Measurements from ENCODE around the gene CMYA5. TPM values are rescaled to one million over a fixed set of nuclear protein-coding genes. Genes with fewer than 3 reads are reported as not detected.

The CMYA5 gene
- total and polyA plus RNA-seq, 2 of the 4 experiments (the other 2 are of a cell fraction), result 0.39 to 0.90 TPM

DNA sequence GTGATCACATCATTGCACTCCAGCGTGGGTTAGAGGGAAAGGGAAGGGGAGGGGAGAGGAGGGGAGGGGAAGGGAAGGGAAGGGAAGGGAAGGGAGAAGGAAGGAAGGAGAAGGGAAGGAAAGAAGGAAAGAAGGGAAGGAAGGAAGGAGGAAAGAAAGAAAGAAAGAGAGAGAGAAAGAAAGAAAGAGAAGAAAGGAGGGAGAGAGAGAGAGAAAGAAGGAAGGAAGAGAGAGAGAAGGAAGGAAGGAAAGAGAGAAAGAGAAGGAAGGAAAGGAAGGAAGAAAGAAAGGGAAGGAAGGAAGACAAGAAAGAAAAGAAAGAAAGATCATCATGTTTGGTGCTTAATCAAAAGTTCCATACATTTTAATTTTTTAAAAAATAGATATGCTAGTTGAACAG is 136.2 kb downstream of the CMYA5 start:
- Histone ChIP-seq H3K4ac (ENCODE audit: low read depth, low read length) (no peak overlapping the region), H3K14ac (replicated peaks; ENCODE audit: low read depth, low read length) (no peak overlapping the region), H2AK9ac (replicated peaks; ENCODE audit: low read depth, low read length, poor library complexity) (no peak overlapping the region), H3K56ac (ENCODE audit: extremely low read depth, insufficient read depth, low read length) (no peak overlapping the region), H4K20me1 (ENCODE audit: insufficient read depth, low read length) (no peaks in the 10 kb centered on the region), H4K91ac (ENCODE audit: insufficient read depth, low read depth, low read length) (no peak overlapping the region), H2BK20ac (ENCODE audit: low read depth, low read length) (no peak overlapping the region), H3K79me1 (ENCODE audit: low read depth in 1 of 2, low read length in 2 of 2) (no peaks in the 10 kb centered on the region), H2BK15ac (ENCODE audit: low read depth, low read length) (no peak overlapping the region), H2AK5ac (ENCODE audit: low read depth, low read length) (no peak overlapping the region), H3K27ac (ENCODE audit: insufficient read depth, low read length) (no peak overlapping the region), H2BK120ac (ENCODE audit: low read depth, low read length) (no peak overlapping the region), H3K9ac (ENCODE audit: low read depth, low read length) (no peak overlapping the region), H3K27me3 (ENCODE audit: control insufficient read depth, insufficient read depth, low read length) (peaks cover 16% of the 10 kb centered on the region), H2AFZ (replicated peaks; ENCODE audit: low read length, poor library complexity) (no peak overlapping the region), H3K36me3 (ENCODE audit: control insufficient read depth, insufficient read depth, low read length) (no peaks in the 10 kb centered on the region), H3K9me3 (ENCODE audit: control insufficient read depth, insufficient read depth, low read length) (no peaks in the 10 kb centered on the region), H4K8ac (ENCODE audit: low read depth in 2 of 2, low read length in 2 of 2) (no peak overlapping the region), H3K9me1 (ENCODE audit: insufficient read depth, low read length) (no peaks in the 10 kb centered on the region), H3K4me1 (ENCODE audit: control insufficient read depth, insufficient read depth, low read length) (no peaks in the 10 kb centered on the region), H3K4me3 (ENCODE audit: insufficient read depth, low read depth, low read length) (no peak overlapping the region), H2BK5ac (ENCODE audit: low read depth, low read length, poor library complexity, severe bottlenecking) (no peak overlapping the region), H3K23ac (ENCODE audit: low read depth, low read length) (no peak overlapping the region), H3K4me2 (ENCODE audit: low read depth, low read length) (no peak overlapping the region), H3K18ac (ENCODE audit: low read depth, low read length) (no peak overlapping the region), H4K5ac (ENCODE audit: low read depth, low read length) (no peak overlapping the region)
- no TSS peak for BruUV-seq (replicated peaks)
- ATAC-seq (ENCODE audit: low read depth) (no peak), DNase-seq (no peak)
- TF ChIP-seq, protein P1, sequence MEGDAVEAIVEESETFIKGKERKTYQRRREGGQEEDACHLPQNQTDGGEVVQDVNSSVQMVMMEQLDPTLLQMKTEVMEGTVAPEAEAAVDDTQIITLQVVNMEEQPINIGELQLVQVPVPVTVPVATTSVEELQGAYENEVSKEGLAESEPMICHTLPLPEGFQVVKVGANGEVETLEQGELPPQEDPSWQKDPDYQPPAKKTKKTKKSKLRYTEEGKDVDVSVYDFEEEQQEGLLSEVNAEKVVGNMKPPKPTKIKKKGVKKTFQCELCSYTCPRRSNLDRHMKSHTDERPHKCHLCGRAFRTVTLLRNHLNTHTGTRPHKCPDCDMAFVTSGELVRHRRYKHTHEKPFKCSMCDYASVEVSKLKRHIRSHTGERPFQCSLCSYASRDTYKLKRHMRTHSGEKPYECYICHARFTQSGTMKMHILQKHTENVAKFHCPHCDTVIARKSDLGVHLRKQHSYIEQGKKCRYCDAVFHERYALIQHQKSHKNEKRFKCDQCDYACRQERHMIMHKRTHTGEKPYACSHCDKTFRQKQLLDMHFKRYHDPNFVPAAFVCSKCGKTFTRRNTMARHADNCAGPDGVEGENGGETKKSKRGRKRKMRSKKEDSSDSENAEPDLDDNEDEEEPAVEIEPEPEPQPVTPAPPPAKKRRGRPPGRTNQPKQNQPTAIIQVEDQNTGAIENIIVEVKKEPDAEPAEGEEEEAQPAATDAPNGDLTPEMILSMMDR (conservative IDR thresholded peaks at IDR 0.05; ENCODE audit: low read depth, low read length), result no peak
- TF ChIP-seq, protein P2, sequence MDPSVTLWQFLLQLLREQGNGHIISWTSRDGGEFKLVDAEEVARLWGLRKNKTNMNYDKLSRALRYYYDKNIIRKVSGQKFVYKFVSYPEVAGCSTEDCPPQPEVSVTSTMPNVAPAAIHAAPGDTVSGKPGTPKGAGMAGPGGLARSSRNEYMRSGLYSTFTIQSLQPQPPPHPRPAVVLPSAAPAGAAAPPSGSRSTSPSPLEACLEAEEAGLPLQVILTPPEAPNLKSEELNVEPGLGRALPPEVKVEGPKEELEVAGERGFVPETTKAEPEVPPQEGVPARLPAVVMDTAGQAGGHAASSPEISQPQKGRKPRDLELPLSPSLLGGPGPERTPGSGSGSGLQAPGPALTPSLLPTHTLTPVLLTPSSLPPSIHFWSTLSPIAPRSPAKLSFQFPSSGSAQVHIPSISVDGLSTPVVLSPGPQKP (IDR thresholded peaks at IDR 0.05; ENCODE audit: borderline replicate concordance, low read depth, low read length), result no peak
- no peak for TF ChIP-seq MXI1 (IDR thresholded peaks at IDR 0.05; ENCODE audit: borderline replicate concordance, low read depth, low read length)
- TF ChIP-seq RAD21 (IDR thresholded peaks at IDR 0.05; ENCODE audit: low read length), result no peak
- TF ChIP-seq SMC3 (IDR thresholded peaks at IDR 0.05; ENCODE audit: low read depth, low read length), result no peak
- TF ChIP-seq, protein P3, sequence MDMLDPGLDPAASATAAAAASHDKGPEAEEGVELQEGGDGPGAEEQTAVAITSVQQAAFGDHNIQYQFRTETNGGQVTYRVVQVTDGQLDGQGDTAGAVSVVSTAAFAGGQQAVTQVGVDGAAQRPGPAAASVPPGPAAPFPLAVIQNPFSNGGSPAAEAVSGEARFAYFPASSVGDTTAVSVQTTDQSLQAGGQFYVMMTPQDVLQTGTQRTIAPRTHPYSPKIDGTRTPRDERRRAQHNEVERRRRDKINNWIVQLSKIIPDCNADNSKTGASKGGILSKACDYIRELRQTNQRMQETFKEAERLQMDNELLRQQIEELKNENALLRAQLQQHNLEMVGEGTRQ (IDR thresholded peaks at IDR 0.05; ENCODE audit: low read depth, low read length), result no peak
- ChIA-PET CTCF (interaction anchor here (1.0 kb wide), 1 partner anchor 663 kb away, joined by 4 read pairs; no protein-coding TSS in a partner anchor), POLR2A (ENCODE audit: unreplicated experiment) (no interaction called here)
- dilution Hi-C loops (cut with HindIII; ENCODE audit: low sequenced_read_pairs, unreplicated experiment) (no loop called here), intact Hi-C loops (cut with micrococcal nuclease) (no loop called here), in situ Hi-C loops (cut with MboI; ENCODE audit: low sequenced_read_pairs) (no loop called here)
- WGBS, 2 experiments (ENCODE audit: extremely low coverage in 2 of 2, insufficient read length in 1 of 2), result no CpG with 5 or more reads among the region's 1 CpG
